WTC11 (cell line): ENCODE measurements around the gene IRAK1.

Experiments used
- FOXJ3 ChIP-seq: sonication (generic); formaldehyde crosslinking; IDR thresholded peaks from 2 replicates; pipeline ENCODE4 v1.9.0; 2021; ENCODE audit warnings: missing genetic modification reagents, mild to moderate bottlenecking, borderline replicate concordance
- FOXP1 ChIP-seq: sonication (generic); formaldehyde crosslinking; IDR thresholded peaks from 2 replicates; pipeline ENCODE4 v1.8.0; 2022; ENCODE audit warnings: missing genetic modification reagents, mild to moderate bottlenecking, moderate library complexity, borderline replicate concordance
- NFE2L1 ChIP-seq: sonication (generic); formaldehyde crosslinking; IDR thresholded peaks from 2 replicates; pipeline ENCODE4 v1.8.1; 2023; ENCODE audit warnings: missing genetic modification reagents
- NR1H2 ChIP-seq: sonication (generic); formaldehyde crosslinking; IDR thresholded peaks from 2 replicates; pipeline ENCODE4 v1.9.0; 2021; ENCODE audit warnings: mild to moderate bottlenecking, moderate library complexity, missing genetic modification reagents
- NR3C1 ChIP-seq: sonication (generic); formaldehyde crosslinking; conservative IDR thresholded peaks from 2 replicates; pipeline ENCODE4 v1.8.1; 2023; ENCODE audit warnings: low read depth, mild to moderate bottlenecking, missing genetic modification reagents
- SMAD4 ChIP-seq: sonication (generic); formaldehyde crosslinking; IDR thresholded peaks from 2 replicates; pipeline ENCODE4 v1.8.0; 2022; ENCODE audit warnings: mild to moderate bottlenecking, missing genetic modification reagents
- ZNF121 ChIP-seq: sonication (generic); formaldehyde crosslinking; IDR thresholded peaks from 2 replicates; pipeline ENCODE4 v1.8.0; 2023; ENCODE audit warnings: missing genetic modification reagents
- TF ChIP-seq, protein P1 (sequence below): fragments of 200-600 bp; IDR thresholded peaks from 2 replicates; pipeline ENCODE4 v1.8.0; 2022; ENCODE audit warnings: antibody characterized with exemption
- TF ChIP-seq, protein P2 (sequence below): sonication (generic); formaldehyde crosslinking; IDR thresholded peaks from 2 replicates; pipeline ENCODE4 v1.8.0; 2023; ENCODE audit warnings: missing genetic modification reagents
- TF ChIP-seq, protein P3 (sequence below): sonication (generic); formaldehyde crosslinking; IDR thresholded peaks from 2 replicates; pipeline ENCODE4 v1.8.1; 2023; ENCODE audit warnings: mild to moderate bottlenecking, missing genetic modification reagents, moderate library complexity

- TF ChIP-seq NR1H2 (CRISPR knock-in tag) (no peak), NFE2L1 (CRISPR knock-in tag) (no peak), NR3C1 (no peak), FOXP1 (CRISPR knock-in tag) (no peak), FOXJ3 (CRISPR knock-in tag) (no peak), SMAD4 (no peak), ZNF121 (CRISPR knock-in tag) (no peak)
- TF ChIP-seq, protein P1, sequence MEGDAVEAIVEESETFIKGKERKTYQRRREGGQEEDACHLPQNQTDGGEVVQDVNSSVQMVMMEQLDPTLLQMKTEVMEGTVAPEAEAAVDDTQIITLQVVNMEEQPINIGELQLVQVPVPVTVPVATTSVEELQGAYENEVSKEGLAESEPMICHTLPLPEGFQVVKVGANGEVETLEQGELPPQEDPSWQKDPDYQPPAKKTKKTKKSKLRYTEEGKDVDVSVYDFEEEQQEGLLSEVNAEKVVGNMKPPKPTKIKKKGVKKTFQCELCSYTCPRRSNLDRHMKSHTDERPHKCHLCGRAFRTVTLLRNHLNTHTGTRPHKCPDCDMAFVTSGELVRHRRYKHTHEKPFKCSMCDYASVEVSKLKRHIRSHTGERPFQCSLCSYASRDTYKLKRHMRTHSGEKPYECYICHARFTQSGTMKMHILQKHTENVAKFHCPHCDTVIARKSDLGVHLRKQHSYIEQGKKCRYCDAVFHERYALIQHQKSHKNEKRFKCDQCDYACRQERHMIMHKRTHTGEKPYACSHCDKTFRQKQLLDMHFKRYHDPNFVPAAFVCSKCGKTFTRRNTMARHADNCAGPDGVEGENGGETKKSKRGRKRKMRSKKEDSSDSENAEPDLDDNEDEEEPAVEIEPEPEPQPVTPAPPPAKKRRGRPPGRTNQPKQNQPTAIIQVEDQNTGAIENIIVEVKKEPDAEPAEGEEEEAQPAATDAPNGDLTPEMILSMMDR = no peak
- TF ChIP-seq, protein P2, sequence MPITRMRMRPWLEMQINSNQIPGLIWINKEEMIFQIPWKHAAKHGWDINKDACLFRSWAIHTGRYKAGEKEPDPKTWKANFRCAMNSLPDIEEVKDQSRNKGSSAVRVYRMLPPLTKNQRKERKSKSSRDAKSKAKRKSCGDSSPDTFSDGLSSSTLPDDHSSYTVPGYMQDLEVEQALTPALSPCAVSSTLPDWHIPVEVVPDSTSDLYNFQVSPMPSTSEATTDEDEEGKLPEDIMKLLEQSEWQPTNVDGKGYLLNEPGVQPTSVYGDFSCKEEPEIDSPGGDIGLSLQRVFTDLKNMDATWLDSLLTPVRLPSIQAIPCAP = no peak
- TF ChIP-seq, protein P3, sequence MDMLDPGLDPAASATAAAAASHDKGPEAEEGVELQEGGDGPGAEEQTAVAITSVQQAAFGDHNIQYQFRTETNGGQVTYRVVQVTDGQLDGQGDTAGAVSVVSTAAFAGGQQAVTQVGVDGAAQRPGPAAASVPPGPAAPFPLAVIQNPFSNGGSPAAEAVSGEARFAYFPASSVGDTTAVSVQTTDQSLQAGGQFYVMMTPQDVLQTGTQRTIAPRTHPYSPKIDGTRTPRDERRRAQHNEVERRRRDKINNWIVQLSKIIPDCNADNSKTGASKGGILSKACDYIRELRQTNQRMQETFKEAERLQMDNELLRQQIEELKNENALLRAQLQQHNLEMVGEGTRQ (CRISPR knock-in tag) = no peak
These were observed 24.4 kb upstream of the IRAK1 start for GRCh38 chrX:154044091-154044490.
